HL-60 (cell line): Measurements from ENCODE around the gene IL25.
"Not testable (repeated sequence)": the region's sequence is repeated elsewhere in the genome, so short reads cannot be mapped to it uniquely, and the experiment has no call there.

ENCODE experiments used
- DNase-seq, 2 experiments: peaks; one replicate each; pipeline ENCODE4 v3.0.0-alpha.2; 2010 to 2020; ENCODE audit warnings: low read depth in 1 of 2, low spot score in 1 of 2
- H3K27ac ChIP-seq: fragments of 250-450 bp; sonication (Bioruptor Pico); replicated peaks from 2 replicates; pipeline ENCODE4 v1.5.1; 2020; ENCODE audit warnings: mild to moderate bottlenecking, moderate library complexity
- H3K27me3 ChIP-seq: fragments of 250-450 bp; sonication (Bioruptor Pico); 2 replicates; pipeline ENCODE4 v1.5.1; 2021; ENCODE audit warnings: mild to moderate bottlenecking, moderate library complexity; ENCODE audit not compliant: insufficient read depth, poor library complexity, severe bottlenecking
- H3K4me3 ChIP-seq: replicated peaks from 2 replicates; pipeline ENCODE4 v1.5.1; 2011; ENCODE audit warnings: mild to moderate bottlenecking, control low read depth, low read length; ENCODE audit not compliant: insufficient read depth
- CTCF ChIP-seq: IDR thresholded peaks from one replicate; pipeline ENCODE4 v1.5.1; 2011; ENCODE audit warnings: low read length, control low read depth, inconsistent platforms; ENCODE audit not compliant: insufficient read depth
- GABPA ChIP-seq: IDR thresholded peaks from 2 replicates; pipeline ENCODE4 v1.6.1; 2012; ENCODE audit warnings: low read depth
- POLR2AphosphoS5 ChIP-seq: IDR thresholded peaks from 2 replicates; pipeline ENCODE4 v1.6.1; 2012; ENCODE audit warnings: low read depth
- REST ChIP-seq: IDR thresholded peaks from 2 replicates; pipeline ENCODE4 v1.6.1; 2012; ENCODE audit warnings: low read depth; ENCODE audit not compliant: insufficient replicate concordance
- SPI1 ChIP-seq: IDR thresholded peaks from 2 replicates; pipeline ENCODE4 v1.6.1; 2012; ENCODE audit warnings: low read depth, mild to moderate bottlenecking, borderline replicate concordance
- long read RNA-seq: library from polyadenylated mRNA; unstranded; transcript quantifications from one replicate; pipeline ENCODE4 v2.0.0, GENCODE V29; 2020

IL25 gene
- long read RNA-seq = 0 reads

GRCh38 chr14:23372509-23372908 lies at the start of gene IL25:
TSS of gene IL25 (plus strand) at chr14:23372809.
- no peak for DNase-seq
- Histone ChIP-seq H3K27me3 (peaks cover 7% of the 10 kb centered on the region), H3K4me3 (no peak within 1 kb of the TSS), H3K27ac (no peak within 1 kb of the TSS)
- no peak for TF ChIP-seq GABPA
- no peak for TF ChIP-seq REST
- no peak for TF ChIP-seq POLR2AphosphoS5
- TF ChIP-seq CTCF = no peak
- no peak for TF ChIP-seq SPI1

GRCh38 chr14:23323838-23324454 lies 48.7 kb upstream of the IL25 start:
- DNase-seq = no peak
- Histone ChIP-seq H3K27ac (no peak overlapping the region), H3K4me3 (no peak overlapping the region), H3K27me3 (no peaks in the 10 kb centered on the region)
- TF ChIP-seq SPI1 = no peak

- TF ChIP-seq POLR2AphosphoS5 (no peak), REST (no peak)
- H3K4me3 ChIP-seq = no peak overlapping the region
- no peak overlapping the region for H3K27ac ChIP-seq
- no peaks in the 10 kb centered on the region for H3K27me3 ChIP-seq
- no peak for DNase-seq
These were observed 48.2 kb upstream of the IL25 start for GRCh38 chr14:23324455-23324846.

- no peak for DNase-seq
- TF ChIP-seq GABPA (no peak), SPI1 (no peak)
- no peaks in the 10 kb centered on the region for H3K27me3 ChIP-seq
- no peak overlapping the region for H3K4me3 ChIP-seq
- no peak overlapping the region for H3K27ac ChIP-seq
These were observed 47.6 kb upstream of the IL25 start for GRCh38 chr14:23324993-23325392.

GRCh38 chr14:23325746-23326145 lies 46.9 kb upstream of the IL25 start:
- H3K27me3 ChIP-seq, H3K27ac ChIP-seq, DNase-seq, H3K4me3 ChIP-seq: not testable (repeated sequence)
